Measurements from ENCODE around the gene ZDHHC7. TPM values are rescaled to one million over a fixed set of nuclear protein-coding genes. Genes with fewer than 3 reads are reported as not detected.

Gene ZDHHC7
- total RNA-seq, 2 donors from 2014 or later, result 17.5 to 39.2 TPM

DNA sequence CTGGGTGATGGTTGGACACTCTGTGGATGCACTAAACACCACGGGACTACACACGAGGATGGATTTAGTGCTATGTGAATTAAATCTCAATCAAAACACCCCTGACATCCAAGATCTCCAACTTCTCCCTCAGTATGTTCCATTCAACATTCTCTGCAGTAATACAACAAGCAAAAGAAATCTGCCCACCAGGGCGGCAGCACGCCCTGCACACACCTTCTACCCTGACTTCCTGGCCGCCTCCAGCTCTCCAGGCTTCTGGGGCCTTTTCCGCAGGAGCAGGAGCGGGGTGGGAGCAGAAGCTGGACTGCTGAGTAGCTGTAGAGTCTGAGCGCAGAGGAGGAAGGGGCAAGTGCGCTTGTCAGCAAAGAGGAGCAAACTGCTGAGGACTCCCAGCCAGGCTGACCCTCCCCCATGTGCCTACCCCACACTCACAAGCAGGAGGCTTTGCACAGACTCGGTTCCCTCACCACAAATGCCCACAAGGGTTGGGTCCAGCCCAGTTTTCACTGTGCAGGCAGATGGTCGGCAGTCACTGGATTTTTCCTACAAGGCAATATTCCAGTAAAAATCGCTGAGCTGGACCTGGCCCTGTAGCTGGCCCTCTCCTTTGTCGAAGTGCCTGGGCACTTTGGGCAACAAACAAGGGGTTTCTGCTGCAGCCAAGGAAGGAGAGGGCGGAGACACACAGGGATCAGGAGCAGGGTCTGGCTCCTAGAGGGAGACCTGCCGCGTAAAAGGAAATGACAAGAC, 22.8 kb downstream of the ZDHHC7 start:
- no peak overlapping the region for H3K27ac ChIP-seq
- intact Hi-C loops (cut with DNase I), result no loop called here
- H3K4me3 ChIP-seq, result no peak overlapping the region
- no peak for ATAC-seq
- no peak for DNase-seq
- H3K27me3 ChIP-seq, result no peaks in the 10 kb centered on the region
- H3K36me3 ChIP-seq (replicated peaks in 1 of 2; ENCODE audit: insufficient read depth in 1 of 2, low read depth in 2 of 2), result peaks cover 0 to 26% of the 10 kb centered on the region in 2 donors
- H3K4me1 ChIP-seq, result peaks cover 4% of the 10 kb centered on the region
- WGBS, 2 donors, result 87 to 89% methylated on average over 14 to 16 of the region's 16 CpGs
- TF ChIP-seq POLR2A (IDR thresholded peaks at IDR 0.05), result no peak
- no peaks in the 10 kb centered on the region for H3K9me3 ChIP-seq

DNA sequence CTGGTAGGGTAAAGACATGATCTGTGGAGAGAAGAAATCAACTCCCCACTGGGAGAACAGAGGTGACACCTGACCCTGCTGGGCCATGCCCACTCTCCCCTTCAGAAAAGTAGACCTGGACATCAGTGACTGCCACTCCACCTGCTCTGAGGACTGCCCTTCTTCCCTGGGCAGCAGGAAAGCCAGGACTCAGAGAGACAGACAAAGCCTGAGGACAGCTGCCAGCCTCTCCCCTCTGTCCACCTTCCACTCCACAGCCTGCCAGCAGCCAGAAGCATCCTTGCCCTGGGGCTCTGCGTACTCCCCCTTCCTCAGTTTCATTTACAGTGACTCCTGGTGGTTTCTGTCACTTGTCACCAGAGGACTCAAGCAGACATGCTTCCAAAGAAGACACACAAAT, 24.5 kb downstream of the ZDHHC7 start:
- WGBS, 2 donors, result 100% methylated on average over 1 of the region's 1 CpG
- TF ChIP-seq, protein P1, sequence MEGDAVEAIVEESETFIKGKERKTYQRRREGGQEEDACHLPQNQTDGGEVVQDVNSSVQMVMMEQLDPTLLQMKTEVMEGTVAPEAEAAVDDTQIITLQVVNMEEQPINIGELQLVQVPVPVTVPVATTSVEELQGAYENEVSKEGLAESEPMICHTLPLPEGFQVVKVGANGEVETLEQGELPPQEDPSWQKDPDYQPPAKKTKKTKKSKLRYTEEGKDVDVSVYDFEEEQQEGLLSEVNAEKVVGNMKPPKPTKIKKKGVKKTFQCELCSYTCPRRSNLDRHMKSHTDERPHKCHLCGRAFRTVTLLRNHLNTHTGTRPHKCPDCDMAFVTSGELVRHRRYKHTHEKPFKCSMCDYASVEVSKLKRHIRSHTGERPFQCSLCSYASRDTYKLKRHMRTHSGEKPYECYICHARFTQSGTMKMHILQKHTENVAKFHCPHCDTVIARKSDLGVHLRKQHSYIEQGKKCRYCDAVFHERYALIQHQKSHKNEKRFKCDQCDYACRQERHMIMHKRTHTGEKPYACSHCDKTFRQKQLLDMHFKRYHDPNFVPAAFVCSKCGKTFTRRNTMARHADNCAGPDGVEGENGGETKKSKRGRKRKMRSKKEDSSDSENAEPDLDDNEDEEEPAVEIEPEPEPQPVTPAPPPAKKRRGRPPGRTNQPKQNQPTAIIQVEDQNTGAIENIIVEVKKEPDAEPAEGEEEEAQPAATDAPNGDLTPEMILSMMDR (IDR thresholded peaks at IDR 0.05), result no peak
- no peak for TF ChIP-seq POLR2A (IDR thresholded peaks at IDR 0.05)
- peaks cover 17% of the 10 kb centered on the region for H3K4me1 ChIP-seq
- no peak for ATAC-seq
- peaks cover 0 to 26% of the 10 kb centered on the region in 2 donors for H3K36me3 ChIP-seq (replicated peaks in 1 of 2; ENCODE audit: insufficient read depth in 1 of 2, low read depth in 2 of 2)
- no peaks in the 10 kb centered on the region for H3K27me3 ChIP-seq
- no peak overlapping the region for H3K27ac ChIP-seq
- H3K4me3 ChIP-seq, result no peak overlapping the region
- DNase-seq, result no peak
- intact Hi-C loops (cut with DNase I), result no loop called here
- H3K9me3 ChIP-seq, result no peaks in the 10 kb centered on the region

DNA sequence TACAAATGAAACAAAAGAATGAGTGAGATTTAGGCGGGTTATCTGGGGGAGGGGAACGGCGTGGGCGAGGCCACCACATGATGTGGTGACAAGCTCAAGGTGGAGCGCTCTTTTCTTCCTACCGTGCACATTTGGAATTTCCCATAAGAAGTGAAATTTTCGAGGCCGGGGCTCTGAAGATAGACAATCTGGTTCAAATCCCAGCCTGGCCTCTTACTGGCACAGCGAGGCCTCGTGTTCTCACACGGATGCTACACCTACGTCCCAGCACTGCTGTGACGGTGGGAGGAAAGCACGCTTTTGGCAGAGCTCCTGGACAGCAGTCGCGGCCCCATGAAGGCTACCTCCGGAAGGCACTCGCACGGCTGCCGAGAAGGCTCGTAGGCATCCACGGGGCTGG, 25.2 kb downstream of the ZDHHC7 start:
- H3K4me1 ChIP-seq, result peaks cover 20% of the 10 kb centered on the region
- H3K27me3 ChIP-seq, result no peaks in the 10 kb centered on the region
- no peak overlapping the region for H3K4me3 ChIP-seq
- no peaks in the 10 kb centered on the region for H3K9me3 ChIP-seq
- TF ChIP-seq, protein P1 (IDR thresholded peaks at IDR 0.05), result no peak
- no peak for TF ChIP-seq POLR2A (IDR thresholded peaks at IDR 0.05)
- no peak for ATAC-seq
- H3K27ac ChIP-seq, result no peak overlapping the region
- 90 to 95% methylated on average over 22 of the region's 22 CpGs for WGBS, 2 donors
- H3K36me3 ChIP-seq (replicated peaks in 1 of 2; ENCODE audit: insufficient read depth in 1 of 2, low read depth in 2 of 2), result peaks cover 0 to 28% of the 10 kb centered on the region in 2 donors
- intact Hi-C loops (cut with DNase I), result no loop called here
- no peak for DNase-seq

DNA sequence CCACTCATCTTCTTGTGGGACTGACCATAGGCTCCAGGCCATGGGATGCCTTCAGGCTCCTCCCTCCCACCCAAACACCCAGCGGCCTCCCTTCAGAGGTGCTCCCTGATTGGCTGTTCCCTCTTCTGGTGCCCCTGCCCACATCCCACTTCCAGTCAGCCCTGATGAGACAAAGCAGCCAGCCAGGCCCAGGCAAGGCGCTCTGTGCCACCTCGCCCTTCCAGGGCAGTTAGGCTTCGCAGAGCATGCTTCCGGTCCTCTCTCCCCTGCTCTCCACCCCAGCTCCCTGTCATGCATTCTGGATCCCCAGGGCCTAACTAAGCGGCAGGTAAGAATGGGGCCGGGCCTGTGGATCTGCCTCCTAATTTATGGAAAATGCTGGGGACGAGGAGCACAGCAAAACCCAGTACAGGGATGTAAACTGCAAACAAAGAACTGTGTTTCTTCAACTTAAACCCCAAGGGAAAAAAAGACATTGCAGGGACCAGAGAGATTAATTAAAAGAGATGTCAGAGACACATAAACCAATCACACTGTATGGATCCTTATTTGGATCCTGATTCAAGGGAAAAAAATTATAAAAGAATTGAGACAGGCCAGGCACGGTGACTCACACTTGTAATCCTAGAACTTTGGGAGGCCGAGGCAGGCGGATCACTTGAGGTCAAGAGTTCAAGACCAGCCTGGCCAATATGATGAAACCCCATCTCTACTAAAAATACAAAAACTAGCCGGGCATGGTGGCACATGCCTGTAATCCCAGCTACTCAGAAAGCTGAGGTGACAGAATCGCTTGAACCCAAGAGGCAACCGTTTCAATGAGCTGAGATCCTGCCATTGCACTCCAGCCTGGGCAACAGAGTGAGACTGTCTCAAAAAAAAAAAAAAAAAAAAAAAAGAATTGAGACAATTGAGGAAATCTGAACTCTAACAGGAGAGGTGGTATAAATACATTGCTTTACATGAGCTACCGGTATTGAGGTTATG, 26.0 kb downstream of the ZDHHC7 start:
- intact Hi-C loops (cut with DNase I), result no loop called here
- no peak overlapping the region for H3K4me3 ChIP-seq
- no peak for TF ChIP-seq POLR2A (IDR thresholded peaks at IDR 0.05)
- TF ChIP-seq, protein P1 (IDR thresholded peaks at IDR 0.05), result no peak
- peak overlapping the region in 1 of 4 donors; percentile 9 for H3K27ac ChIP-seq
- 83 to 88% methylated on average over 15 of the region's 15 CpGs for WGBS, 2 donors
- no peaks in the 10 kb centered on the region for H3K9me3 ChIP-seq
- no peaks in the 10 kb centered on the region for H3K27me3 ChIP-seq
- ATAC-seq (no peak), DNase-seq (no peak)
- H3K4me1 ChIP-seq, result peaks cover 20% of the 10 kb centered on the region
- H3K36me3 ChIP-seq (replicated peaks in 1 of 2; ENCODE audit: insufficient read depth in 1 of 2, low read depth in 2 of 2), result peaks cover 0 to 26% of the 10 kb centered on the region in 2 donors

DNA sequence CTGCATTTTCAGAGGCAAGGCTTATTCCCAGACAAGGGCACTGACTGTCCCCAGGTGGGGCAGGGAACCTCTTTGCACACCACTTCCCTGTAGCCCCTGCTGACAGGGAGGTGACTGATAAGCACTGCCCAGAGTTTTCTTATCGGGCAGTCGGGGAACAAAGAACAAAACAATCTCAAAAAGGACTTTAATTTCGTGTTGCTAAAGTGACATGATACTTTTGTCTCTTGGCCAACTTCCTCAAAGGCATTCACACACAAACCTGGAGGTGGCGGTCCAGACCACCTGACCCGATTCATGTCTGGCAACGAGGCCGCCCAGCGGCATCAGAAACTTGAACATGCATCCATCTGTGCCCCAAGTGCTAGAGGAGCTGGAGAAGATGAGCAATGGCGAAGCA, 28.9 kb downstream of the ZDHHC7 start:
- DNase-seq (peak; percentile 62 to 78 (median 76)), ATAC-seq (peak; percentile 78)
- intact Hi-C loops (cut with DNase I), result no loop called here
- H3K9me3 ChIP-seq, result no peaks in the 10 kb centered on the region
- H3K36me3 ChIP-seq (replicated peaks in 1 of 2; ENCODE audit: insufficient read depth in 1 of 2, low read depth in 2 of 2), result peaks cover 0 to 5% of the 10 kb centered on the region in 2 donors
- WGBS, 2 donors, result 37 to 38% methylated on average over 6 to 9 of the region's 9 CpGs
- peak overlapping the region; percentile 2 to 70 (median 62) for H3K27ac ChIP-seq
- no peak overlapping the region for H3K4me3 ChIP-seq
- no peak for TF ChIP-seq POLR2A (IDR thresholded peaks at IDR 0.05)
- TF ChIP-seq, protein P1 (IDR thresholded peaks at IDR 0.05), result peak in 6 of 7 experiments; percentile 5 to 74 (median 63)
- H3K4me1 ChIP-seq, result peaks cover 28% of the 10 kb centered on the region
- H3K27me3 ChIP-seq, result no peaks in the 10 kb centered on the region

Measured in body of pancreas (tissue), 4 donors.